K562 (cell line): ENCODE results near the gene MTHFSD. TPM values are rescaled to one million over a fixed set of nuclear protein-coding genes. Genes with fewer than 3 reads are reported as not detected.

ENCODE experiments used
- ATAC-seq: fragments of 200-7000 bp; cut with Tn5 transposase; 3 replicates; pipeline ENCODE4 v1.9.1; 2020; ENCODE audit warnings: moderate library complexity
- BruUV-seq: library from RNA; stranded (reverse); fragments of 400-500 nt; replicated peaks from 2 replicates; lab custom pipeline; 2021; lab: Mats Ljungman, UMichigan
- CTCF ChIA-PET: fragments of 300-600 bp; formaldehyde crosslinking; extraction: SDS; loops from one replicate; lab custom pipeline; 2021; ENCODE audit warnings: low intra/inter-chr PET ratio; lab: Yijun Ruan, JAX
- POLR2A ChIA-PET: fragments of 300-600, 350-650 bp; sonication (Branson Sonifier 250); formaldehyde crosslinking; extraction: SDS; loops from one replicate; lab custom pipeline; 2021; ENCODE audit warnings: antibody characterized with exemption, inconsistent platforms; lab: Yijun Ruan, JAX
- DNase-seq, 4 experiments: peaks; one replicate each; pipeline versions ENCODE4 v3.0.0 to v3.0.0-alpha.2; 2011 to 2018; ENCODE audit warnings: low spot score in 3 of 4, mixed read lengths in 3 of 4; ENCODE audit errors: extremely low read depth in 1 of 4
- FAIRE-seq: peaks from 2 replicates; lab custom pipeline; 2011; peaks lifted over from hg19 to GRCh38; lab: Jason Lieb, UNC
- H2AFZ ChIP-seq: 2 replicates; pipeline ENCODE4 v1.6.0; 2011; ENCODE audit warnings: low read depth, low read length, control low read depth, inconsistent platforms
- H3K27ac ChIP-seq: fragments of 200-600 bp; 3 replicates; pipeline ENCODE4 v1.8.0; 2011; ENCODE audit warnings: low read depth, mild to moderate bottlenecking, control low read depth, inconsistent platforms, low read length, moderate library complexity, mixed read lengths; ENCODE audit errors: extremely low read depth
- H3K27me3 ChIP-seq, 2 experiments: fragments of 300-600 bp in 1 of 2; 2 replicates in 1 of 2; 3 replicates in 1 of 2; pipeline versions ENCODE4 v1.6.0 to v1.8.0; 2011; ENCODE audit warnings: inconsistent platforms in 2 of 2, low read length in 2 of 2, mild to moderate bottlenecking in 1 of 2, mixed read lengths in 1 of 2, moderate library complexity in 1 of 2; ENCODE audit not compliant: control insufficient read depth in 2 of 2, insufficient read depth in 2 of 2
- H3K36me3 ChIP-seq: fragments of 300-600 bp; 3 replicates; pipeline ENCODE4 v1.8.0; 2011; ENCODE audit warnings: mild to moderate bottlenecking, low read length, inconsistent platforms; ENCODE audit not compliant: control insufficient read depth, insufficient read depth
- H3K4me1 ChIP-seq, 2 experiments: fragments of 200-600 bp in 1 of 2; replicated peaks in 1 of 2; 2 replicates in 1 of 2; 3 replicates in 1 of 2; pipeline versions ENCODE4 v1.5.1 to v1.8.0; 2011; ENCODE audit warnings: inconsistent platforms in 2 of 2, low read length in 2 of 2, mild to moderate bottlenecking in 1 of 2, mixed read lengths in 1 of 2, moderate library complexity in 1 of 2; ENCODE audit not compliant: control insufficient read depth in 2 of 2, insufficient read depth in 2 of 2
- H3K4me2 ChIP-seq: 2 replicates; pipeline ENCODE4 v1.6.1; 2011; ENCODE audit warnings: low read length, control low read depth, inconsistent platforms, mixed read lengths; ENCODE audit not compliant: insufficient read depth
- H3K4me3 ChIP-seq: fragments of 200-600 bp; sonication (generic), shearing (Covaris generic); 2 replicates; pipeline ENCODE4 v1.5.1; 2016; ENCODE audit warnings: control low read depth, inconsistent platforms
- H3K79me2 ChIP-seq: fragments of 200-600 bp; 3 replicates; pipeline ENCODE4 v1.8.0; 2011; ENCODE audit warnings: low read length, inconsistent platforms; ENCODE audit not compliant: control insufficient read depth, insufficient read depth
- H3K9ac ChIP-seq, 2 experiments: 2 replicates each; pipeline versions ENCODE4 v1.6.0 to v1.6.1; 2011; ENCODE audit warnings: low read depth in 2 of 2, low read length in 2 of 2, control low read depth in 1 of 2, inconsistent platforms in 1 of 2, mild to moderate bottlenecking in 1 of 2, mixed read lengths in 1 of 2; ENCODE audit not compliant: insufficient read depth in 1 of 2
- H3K9me1 ChIP-seq: one replicate; pipeline ENCODE4 v1.6.0; 2011; ENCODE audit warnings: inconsistent platforms, mild to moderate bottlenecking, low read length, moderate library complexity; ENCODE audit not compliant: control insufficient read depth, insufficient read depth
- H3K9me3 ChIP-seq: replicated peaks from 2 replicates; pipeline ENCODE4 v1.5.1; 2011; ENCODE audit warnings: low read depth, low read length, inconsistent platforms; ENCODE audit not compliant: control insufficient read depth, insufficient read depth
- H4K20me1 ChIP-seq: replicated peaks from 2 replicates; pipeline ENCODE4 v1.6.1; 2011; ENCODE audit warnings: low read length, inconsistent platforms, mixed read lengths; ENCODE audit not compliant: control insufficient read depth, insufficient read depth
- BRF1 ChIP-seq: IDR thresholded peaks from 3 replicates; pipeline ENCODE4 v1.6.1; 2011; ENCODE audit warnings: borderline replicate concordance, mild to moderate bottlenecking; ENCODE audit not compliant: insufficient read length; ENCODE audit errors: extremely low read depth
- CHD1 ChIP-seq: fragments of 200-600 bp; sonication (generic); IDR thresholded peaks from one replicate; pipeline ENCODE4 v1.6.1; 2012; ENCODE audit warnings: mild to moderate bottlenecking, moderate library complexity, low read length, inconsistent platforms
- CTBP1 ChIP-seq: fragments of 450-650 bp; IDR thresholded peaks from 2 replicates; pipeline ENCODE4 v1.6.1; 2016; ENCODE audit warnings: borderline replicate concordance
- ELF2 ChIP-seq: fragments of 250-450 bp; sonication (Bioruptor Pico); IDR thresholded peaks from 2 replicates; pipeline ENCODE4 v1.5.0; 2021; ENCODE audit warnings: mild to moderate bottlenecking
- ILF3 ChIP-seq: fragments of 450-650 bp; IDR thresholded peaks from 2 replicates; pipeline ENCODE4 v1.6.1; 2018; ENCODE audit warnings: antibody characterized with exemption, mild to moderate bottlenecking, moderate library complexity, borderline replicate concordance
- NCOA6 ChIP-seq: fragments of 450-650 bp; IDR thresholded peaks from 2 replicates; pipeline ENCODE4 v1.6.1; 2017; ENCODE audit warnings: mild to moderate bottlenecking
- NR2C2 ChIP-seq, 2 experiments: fragments of 200-800 bp in 1 of 2; sonication (Bioruptor generic) in 1 of 2; sonication (generic) in 1 of 2; formaldehyde crosslinking in 1 of 2; IDR thresholded peaks; 2 replicates each; pipeline versions ENCODE4 v1.6.1 to v1.8.0; 2016 to 2022; ENCODE audit warnings: mild to moderate bottlenecking in 1 of 2, missing compliant biosample characterization in 1 of 2, missing genetic modification characterization in 1 of 2, missing genetic modification reagents in 1 of 2
- RB1 ChIP-seq: fragments of 450-650 bp; IDR thresholded peaks from 2 replicates; pipeline ENCODE4 v1.6.1; 2017; ENCODE audit warnings: low read depth, mild to moderate bottlenecking
- TCFL5 ChIP-seq: fragments of 250-450 bp; sonication (Bioruptor Pico); conservative IDR thresholded peaks from 2 replicates; pipeline ENCODE4 v1.6.1; 2021; ENCODE audit warnings: mild to moderate bottlenecking, moderate library complexity, matching md5 sums
- TGIF2 ChIP-seq: sonication (generic); formaldehyde crosslinking; IDR thresholded peaks from 2 replicates; pipeline ENCODE4 v1.8.1; 2022; ENCODE audit warnings: mild to moderate bottlenecking, missing genetic modification reagents, moderate library complexity
- ZNF174 ChIP-seq: fragments of 250-450 bp; sonication (Bioruptor Pico); IDR thresholded peaks from 2 replicates; pipeline ENCODE4 v1.4.0; 2020; ENCODE audit warnings: mild to moderate bottlenecking
- ZNF696 ChIP-seq: fragments of 250-450 bp; sonication (Bioruptor Pico); conservative IDR thresholded peaks from 2 replicates; pipeline ENCODE4 v1.4.0; 2020; ENCODE audit warnings: mild to moderate bottlenecking, moderate library complexity
- WGBS: fragments of 100-300 bp; shearing (Covaris generic); methylation state at CpG from one replicate; pipeline ENCODE4 v1.1.6; 2016; ENCODE audit warnings: low coverage, mixed read lengths; ENCODE audit not compliant: insufficient coverage; ENCODE audit errors: missing lambda C conversion rate; 5-methylcytosine and 5-hydroxymethylcytosine counted together
- in situ Hi-C: fragments of 300-500 bp; cut with MboI; formaldehyde crosslinking; loops from 4 replicates; pipeline ENCODE4 v1.15.0; 2018; ENCODE audit warnings: inconsistent platforms, mixed read lengths
- intact Hi-C: fragments of 100-400 bp; cut with micrococcal nuclease; formaldehyde crosslinking; loops from 2 replicates; pipeline ENCODE4 v1.14.2; 2022
- polyA plus RNA-seq, 8 experiments: library from polyadenylated mRNA; depleted of rRNA in 4 of 8; stranded (reverse) in 5 of 8; unstranded in 3 of 8; fragments of >200 nt; fragmentation: Nextera tagmentation in 2 of 8; fragmentation: Illumina TruSeq in 1 of 8; extraction: Ambion mirVana in 2 of 8; extraction: Trizol in 1 of 8; gene quantifications; 2 replicates each; pipeline versions ENCODE4 v1.2.1 to v1.2.3, GENCODE V29; 2011 to 2014; ENCODE audit warnings: inconsistent platforms in 1 of 8, missing spikeins in 1 of 8
- total RNA-seq, 7 experiments: library from RNA; depleted of rRNA in 6 of 7; stranded (reverse); fragments of >200 nt in 6 of 7; fragmentation: Illumina TruSeq in 2 of 7; extraction: Trizol in 2 of 7; gene quantifications; 2 replicates each; pipeline versions ENCODE4 v1.2.1 to v1.2.3, GENCODE V29; 2011 to 2021; ENCODE audit warnings: low replicate concordance in 1 of 7
- TF ChIP-seq, protein P1 (sequence below): IDR thresholded peaks from 2 replicates; pipeline ENCODE4 v1.6.1; 2011; ENCODE audit warnings: borderline replicate concordance, low read depth, mild to moderate bottlenecking, moderate library complexity, low read length; ENCODE audit not compliant: insufficient read depth, poor library complexity, severe bottlenecking
- TF ChIP-seq, protein P2 (sequence below): fragments of 250-450 bp; sonication (Bioruptor Pico); IDR thresholded peaks from 2 replicates; pipeline ENCODE4 v1.5.0; 2021
- TF ChIP-seq, protein P3 (sequence below): fragments of 450-650 bp; formaldehyde crosslinking; IDR thresholded peaks from 2 replicates; pipeline ENCODE4 v1.4.0; 2020; ENCODE audit warnings: mild to moderate bottlenecking, moderate library complexity
- TF ChIP-seq, protein P4 (sequence below), 2 experiments: IDR thresholded peaks; 2 replicates each; pipeline ENCODE4 v1.6.1; 2011; ENCODE audit warnings: borderline replicate concordance in 1 of 2, control low read depth in 1 of 2, low read depth in 1 of 2, low read length in 1 of 2, mild to moderate bottlenecking in 1 of 2, mixed read lengths in 1 of 2, moderate library complexity in 1 of 2; ENCODE audit not compliant: insufficient read depth in 1 of 2, insufficient read length in 1 of 2, poor library complexity in 1 of 2, severe bottlenecking in 1 of 2; ENCODE audit errors: extremely low read depth in 1 of 2

Gene MTHFSD
- total and polyA plus RNA-seq, 9 of the 15 experiments (the other 6 are each of a cell fraction or from before 2014, with no cell fraction given): 3.2 to 20.2 (median 12.0) TPM

DNA sequence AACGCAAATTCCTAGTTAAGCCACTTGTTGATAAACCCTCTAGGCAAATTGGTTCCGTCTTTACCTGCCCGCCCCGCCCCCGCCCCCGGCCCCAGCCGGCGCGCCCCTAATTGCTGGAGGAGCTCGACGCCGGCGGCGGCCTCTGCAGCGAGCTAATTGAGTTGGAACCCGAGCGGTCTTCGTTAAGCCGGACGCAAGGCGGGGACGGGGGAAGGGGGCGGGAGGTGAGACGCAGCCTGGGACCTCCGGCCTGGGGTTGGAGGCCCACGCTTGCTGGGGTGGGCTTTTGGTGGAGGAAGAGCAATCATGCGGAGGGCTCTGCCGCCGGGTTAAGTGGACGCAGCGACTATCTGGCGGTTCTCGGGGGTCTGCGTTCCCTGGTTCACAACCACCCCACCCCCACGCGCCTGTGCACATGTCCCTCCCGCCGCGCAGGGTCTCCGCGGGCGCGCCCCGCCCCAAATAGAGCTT lies 57.4 kb downstream of the MTHFSD start:
- no peak overlapping the region for H3K9ac ChIP-seq
- peaks cover 37 to 83% of the 10 kb centered on the region in 2 experiments for H3K27me3 ChIP-seq
- POLR2A ChIA-PET: interaction anchor here (0.5 kb wide), 1 partner anchor 91 kb away, joined by 3 read pairs; no protein-coding TSS in a partner anchor
- no peaks in the 10 kb centered on the region for H3K79me2 ChIP-seq
- intact Hi-C loops (no loop called here), in situ Hi-C loops (no loop called here)
- no peak overlapping the region for H2AFZ ChIP-seq
- H3K9me3 ChIP-seq: no peaks in the 10 kb centered on the region
- FAIRE-seq: no peak
- H3K4me2 ChIP-seq: no peak overlapping the region
- no peak overlapping the region for H3K4me3 ChIP-seq
- H3K27ac ChIP-seq: no peak overlapping the region
- H3K36me3 ChIP-seq: no peaks in the 10 kb centered on the region
- H4K20me1 ChIP-seq: peaks cover 6% of the 10 kb centered on the region; the same call in 1 of the 2 replicates
- CTCF ChIA-PET: interaction anchor here (0.6 kb wide), 1 partner anchor 678 kb away, joined by 3 read pairs; no protein-coding TSS in a partner anchor
- peaks cover 0 to 3% of the 10 kb centered on the region in 2 experiments; a peak in 2 of 5 replicates for H3K4me1 ChIP-seq
- no peak for DNase-seq
- WGBS: 13% methylated on average over 7 of the region's 44 CpGs
- no TSS peak for BruUV-seq
- no peak for ATAC-seq
- H3K9me1 ChIP-seq: no peaks in the 10 kb centered on the region
- TF ChIP-seq, protein P1, sequence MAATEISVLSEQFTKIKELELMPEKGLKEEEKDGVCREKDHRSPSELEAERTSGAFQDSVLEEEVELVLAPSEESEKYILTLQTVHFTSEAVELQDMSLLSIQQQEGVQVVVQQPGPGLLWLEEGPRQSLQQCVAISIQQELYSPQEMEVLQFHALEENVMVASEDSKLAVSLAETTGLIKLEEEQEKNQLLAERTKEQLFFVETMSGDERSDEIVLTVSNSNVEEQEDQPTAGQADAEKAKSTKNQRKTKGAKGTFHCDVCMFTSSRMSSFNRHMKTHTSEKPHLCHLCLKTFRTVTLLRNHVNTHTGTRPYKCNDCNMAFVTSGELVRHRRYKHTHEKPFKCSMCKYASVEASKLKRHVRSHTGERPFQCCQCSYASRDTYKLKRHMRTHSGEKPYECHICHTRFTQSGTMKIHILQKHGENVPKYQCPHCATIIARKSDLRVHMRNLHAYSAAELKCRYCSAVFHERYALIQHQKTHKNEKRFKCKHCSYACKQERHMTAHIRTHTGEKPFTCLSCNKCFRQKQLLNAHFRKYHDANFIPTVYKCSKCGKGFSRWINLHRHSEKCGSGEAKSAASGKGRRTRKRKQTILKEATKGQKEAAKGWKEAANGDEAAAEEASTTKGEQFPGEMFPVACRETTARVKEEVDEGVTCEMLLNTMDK: no peak
- TF ChIP-seq NR2C2 (CRISPR knock-in tag; IDR thresholded peaks at IDR 0.05) (no peak), NR2C2 (tag; IDR thresholded peaks at IDR 0.05) (no peak), TGIF2 (CRISPR knock-in tag) (no peak), RB1 (no peak), ILF3 (no peak), TCFL5 (CRISPR knock-in tag) (no peak), CHD1 (no peak), BRF1 (no peak), NCOA6 (no peak), ZNF174 (CRISPR knock-in tag) (no peak), ZNF696 (CRISPR knock-in tag) (no peak), CTBP1 (no peak), ELF2 (CRISPR knock-in tag) (no peak)
- TF ChIP-seq, protein P2, sequence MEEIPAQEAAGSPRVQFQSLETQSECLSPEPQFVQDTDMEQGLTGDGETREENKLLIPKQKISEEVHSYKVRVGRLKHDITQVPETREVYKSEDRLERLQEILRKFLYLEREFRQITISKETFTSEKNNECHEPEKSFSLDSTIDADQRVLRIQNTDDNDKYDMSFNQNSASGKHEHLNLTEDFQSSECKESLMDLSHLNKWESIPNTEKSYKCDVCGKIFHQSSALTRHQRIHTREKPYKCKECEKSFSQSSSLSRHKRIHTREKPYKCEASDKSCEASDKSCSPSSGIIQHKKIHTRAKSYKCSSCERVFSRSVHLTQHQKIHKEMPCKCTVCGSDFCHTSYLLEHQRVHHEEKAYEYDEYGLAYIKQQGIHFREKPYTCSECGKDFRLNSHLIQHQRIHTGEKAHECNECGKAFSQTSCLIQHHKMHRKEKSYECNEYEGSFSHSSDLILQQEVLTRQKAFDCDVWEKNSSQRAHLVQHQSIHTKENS (CRISPR knock-in tag): no peak
- TF ChIP-seq, protein P3, sequence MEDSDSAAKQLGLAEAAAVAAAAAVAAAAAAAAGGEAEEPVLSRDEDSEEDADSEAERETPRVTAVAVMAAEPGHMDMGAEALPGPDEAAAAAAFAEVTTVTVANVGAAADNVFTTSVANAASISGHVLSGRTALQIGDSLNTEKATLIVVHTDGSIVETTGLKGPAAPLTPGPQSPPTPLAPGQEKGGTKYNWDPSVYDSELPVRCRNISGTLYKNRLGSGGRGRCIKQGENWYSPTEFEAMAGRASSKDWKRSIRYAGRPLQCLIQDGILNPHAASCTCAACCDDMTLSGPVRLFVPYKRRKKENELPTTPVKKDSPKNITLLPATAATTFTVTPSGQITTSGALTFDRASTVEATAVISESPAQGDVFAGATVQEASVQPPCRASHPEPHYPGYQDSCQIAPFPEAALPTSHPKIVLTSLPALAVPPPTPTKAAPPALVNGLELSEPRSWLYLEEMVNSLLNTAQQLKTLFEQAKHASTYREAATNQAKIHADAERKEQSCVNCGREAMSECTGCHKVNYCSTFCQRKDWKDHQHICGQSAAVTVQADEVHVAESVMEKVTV (CRISPR knock-in tag): no peak
- TF ChIP-seq, protein P4, sequence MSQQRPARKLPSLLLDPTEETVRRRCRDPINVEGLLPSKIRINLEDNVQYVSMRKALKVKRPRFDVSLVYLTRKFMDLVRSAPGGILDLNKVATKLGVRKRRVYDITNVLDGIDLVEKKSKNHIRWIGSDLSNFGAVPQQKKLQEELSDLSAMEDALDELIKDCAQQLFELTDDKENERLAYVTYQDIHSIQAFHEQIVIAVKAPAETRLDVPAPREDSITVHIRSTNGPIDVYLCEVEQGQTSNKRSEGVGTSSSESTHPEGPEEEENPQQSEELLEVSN (IDR thresholded peaks at IDR 0.05; ENCODE audit: borderline replicate concordance in 1 of 2, extremely low read depth in 1 of 2, insufficient read depth in 1 of 2, insufficient read length in 1 of 2, low read depth in 1 of 2, low read length in 1 of 2, poor library complexity in 1 of 2, severe bottlenecking in 1 of 2): no peak
